DMS79 (cell line): ENCODE results near the gene PIGN.

Experiments
- DNase-seq: peaks from one replicate; lab custom pipeline; 2025; lab: John Stamatoyannopoulos, UW

The PIGN gene

DNA sequence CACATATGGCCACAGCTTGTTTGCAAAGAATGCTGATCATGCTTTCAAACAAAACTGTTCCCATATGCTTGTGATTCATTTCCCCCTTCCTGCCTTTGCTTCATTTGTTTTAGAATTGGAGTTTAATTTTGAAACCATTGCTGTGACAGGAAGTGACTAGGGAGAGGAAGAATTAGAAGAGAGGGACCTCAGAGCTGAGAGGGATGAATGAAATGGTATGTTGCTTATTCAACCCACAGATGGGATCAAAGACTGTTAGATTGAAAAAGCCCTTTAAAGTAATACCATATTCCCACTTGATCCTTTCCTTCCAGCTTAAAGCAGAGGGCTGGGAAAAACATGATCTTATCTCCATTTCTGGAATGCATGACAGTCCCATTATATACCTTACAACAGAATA is 187.9 kb downstream of the PIGN start:
- no peak for DNase-seq

- no peak for DNase-seq
Observed at GRCh38 chr18:61998335-61998734, 188.5 kb downstream of the PIGN start.

DNA sequence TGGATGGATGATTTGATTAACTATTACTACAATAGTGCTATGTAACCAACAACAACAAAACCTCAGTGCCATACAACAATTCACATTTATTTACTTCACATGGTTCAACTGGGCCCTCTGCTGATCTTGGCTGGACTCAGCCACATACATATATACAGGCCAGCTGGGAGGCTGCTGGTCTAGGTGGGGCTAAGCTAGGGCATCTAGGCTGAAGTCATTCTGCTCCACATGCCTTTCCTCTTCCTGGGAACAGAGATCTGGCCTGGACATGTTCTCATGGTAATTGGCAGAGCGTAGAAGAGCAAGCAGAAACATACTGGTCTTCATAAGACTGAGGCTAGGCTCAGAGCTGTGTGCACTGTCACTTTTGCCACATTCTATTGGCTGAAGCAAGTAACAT is 191.2 kb downstream of the PIGN start:
- DNase-seq: no peak

DNA sequence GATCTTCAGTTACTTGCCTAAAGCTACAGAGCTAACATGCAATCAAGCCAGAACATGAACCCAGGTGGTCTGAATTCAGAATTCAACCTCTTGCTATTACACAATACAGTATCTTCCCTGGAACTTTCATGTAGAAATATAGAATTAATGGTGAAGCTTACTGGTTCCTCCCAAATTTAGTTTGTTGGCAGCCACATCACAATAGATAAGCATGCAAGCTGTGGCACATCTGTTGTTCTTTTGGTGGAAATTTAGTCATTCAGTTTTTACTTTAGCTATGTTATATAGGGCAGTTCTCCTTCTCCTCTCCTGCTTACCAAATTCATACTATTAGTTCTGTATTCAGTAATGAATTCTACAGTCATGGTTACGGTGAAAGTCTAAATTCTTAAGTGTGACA is 193.0 kb downstream of the PIGN start:
- no peak for DNase-seq

- DNase-seq: no peak
Observed at GRCh38 chr18:61992923-61993322, 193.9 kb downstream of the PIGN start.

DNA sequence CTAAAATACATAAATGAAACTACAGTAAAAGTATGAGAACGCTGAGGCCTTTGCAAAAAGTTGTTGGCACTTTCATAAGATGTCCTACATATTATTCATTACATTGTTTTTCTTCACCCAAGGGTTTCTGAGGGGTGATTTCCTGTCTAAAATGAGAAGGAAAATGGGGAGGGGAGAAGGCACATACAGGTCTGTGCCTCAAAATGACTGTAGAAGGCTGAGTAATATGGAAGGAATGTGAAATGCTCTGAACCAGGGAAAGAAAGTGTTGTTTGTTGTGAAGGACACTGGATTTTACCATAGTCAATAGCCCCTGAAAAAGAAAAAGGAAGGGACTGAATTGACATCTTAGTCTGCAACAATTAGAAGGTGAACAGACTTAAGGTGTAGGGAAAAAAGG is 194.6 kb downstream of the PIGN start:
- no peak for DNase-seq

GRCh38 chr18:61991836-61992235 is 195.0 kb downstream of the PIGN start:
- DNase-seq: no peak

DNA sequence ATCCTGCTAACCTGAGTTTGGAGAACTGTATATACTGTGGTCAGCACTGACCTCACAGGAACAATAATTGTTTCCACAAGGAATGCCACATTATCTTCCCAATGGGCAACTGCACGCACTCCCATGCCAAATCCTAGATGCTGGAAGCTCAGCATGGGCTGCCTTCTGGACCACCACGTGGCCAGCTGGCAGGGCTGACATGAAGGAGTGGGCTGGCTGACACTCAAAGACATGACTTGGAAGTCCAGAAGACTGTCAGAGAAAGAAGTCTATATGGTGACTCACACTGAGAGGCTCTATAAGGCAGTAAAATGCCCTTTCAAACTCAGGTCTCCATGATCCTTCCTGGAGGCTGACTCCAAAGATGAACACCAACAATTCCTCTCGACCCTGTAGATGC is 195.7 kb downstream of the PIGN start:
- DNase-seq: no peak
